Kidney (tissue), 14 donors: Measurements from ENCODE around the gene TDRD12. TPM values are rescaled to one million over a fixed set of nuclear protein-coding genes. Genes with fewer than 3 reads are reported as not detected.
"Not testable (repeated sequence)": the region's sequence is repeated elsewhere in the genome, so short reads cannot be mapped to it uniquely, and the experiment has no call there.

Experiments used
- DNase-seq, 5 donors: peaks; one replicate each; pipeline ENCODE4 v3.0.0-alpha.2; 2013 to 2020
- FAIRE-seq: peaks from 2 replicates; lab custom pipeline; 2012; peaks lifted over from hg19 to GRCh38; lab: Jason Lieb, UNC
- H3K27ac ChIP-seq, 2 donors: one replicate each; pipeline ENCODE4 v1.7.0; 2013; ENCODE audit warnings: low read depth in 2 of 2, low read length in 2 of 2, inconsistent platforms in 1 of 2
- H3K27me3 ChIP-seq: one replicate; pipeline ENCODE4 v1.7.1; 2013; ENCODE audit warnings: low read length, inconsistent platforms; ENCODE audit not compliant: control insufficient read depth, insufficient read depth
- H3K36me3 ChIP-seq, 3 donors: one replicate each; pipeline versions ENCODE4 v1.7.0 to v1.7.1; 2013; ENCODE audit warnings: low read length in 3 of 3, control low read depth in 1 of 3, inconsistent platforms in 1 of 3; ENCODE audit not compliant: insufficient read depth in 3 of 3, control insufficient read depth in 2 of 3
- H3K4me1 ChIP-seq, 3 donors: one replicate each; pipeline versions ENCODE4 v1.7.0 to v1.7.1; 2013; ENCODE audit warnings: low read length in 3 of 3, inconsistent platforms in 1 of 3, low read depth in 1 of 3; ENCODE audit not compliant: control insufficient read depth in 2 of 3, insufficient read depth in 2 of 3
- H3K4me3 ChIP-seq, 3 donors: one replicate each; pipeline versions ENCODE4 v1.7.0 to v1.8.1; 2013; ENCODE audit warnings: low read length in 3 of 3, control low read depth in 1 of 3, inconsistent platforms in 1 of 3
- H3K9ac ChIP-seq, 3 donors: one replicate each; pipeline versions ENCODE4 v1.7.0 to v1.7.1; 2013; ENCODE audit warnings: low read length in 3 of 3, control low read depth in 1 of 3, inconsistent platforms in 1 of 3
- H3K9me3 ChIP-seq, 3 donors: one replicate each; pipeline versions ENCODE4 v1.7.0 to v1.7.1; 2013; ENCODE audit warnings: low read length in 3 of 3, control low read depth in 1 of 3, inconsistent platforms in 1 of 3; ENCODE audit not compliant: control insufficient read depth in 2 of 3, insufficient read depth in 1 of 3
- intact Hi-C: fragments of 100-400 bp; cut with DNase I; formaldehyde crosslinking; loops from one replicate; pipeline ENCODE4 v1.11.1; 2022
- polyA plus RNA-seq: library from polyadenylated mRNA; stranded (reverse); fragments of 350-450 nt; fragmentation: Illumina TruSeq; extraction: RNeasy Lipid Tissue Mini Kit (QIAGEN cat#74804); gene quantifications from one replicate; pipeline ENCODE4 v1.2.3, GENCODE V29; 2014; ENCODE audit warnings: low read depth, low replicate concordance; ENCODE audit not compliant: insufficient read depth
- total RNA-seq: library from RNA; stranded (reverse); fragmentation: NEBNext Ultra II Directional; extraction: Animal tissue kit (Norgen Biotek cat#: 25700); gene quantifications from one replicate; pipeline ENCODE4 v1.2.1, GENCODE V29; 2021
- TF ChIP-seq, protein P1 (sequence below): IDR thresholded peaks from 3 replicates; pipeline ENCODE4 v1.5.1; 2012; ENCODE audit warnings: mild to moderate bottlenecking, moderate library complexity, borderline replicate concordance; ENCODE audit not compliant: insufficient read depth; ENCODE audit errors: extremely low read depth
- donor health status: control.
- donor health status: control.
- donor health status: control.
- donor health status: control.
- donor health status: control.
- donor health status: DM: yes; HTN: yes; CAD: no.
- donor health status: Normal renal cell carcinoma (clear cell type).

TDRD12 gene
- total and polyA plus RNA-seq, 2 donors from 2014 or later, result 0.38 TPM; not detected in 1

DNA sequence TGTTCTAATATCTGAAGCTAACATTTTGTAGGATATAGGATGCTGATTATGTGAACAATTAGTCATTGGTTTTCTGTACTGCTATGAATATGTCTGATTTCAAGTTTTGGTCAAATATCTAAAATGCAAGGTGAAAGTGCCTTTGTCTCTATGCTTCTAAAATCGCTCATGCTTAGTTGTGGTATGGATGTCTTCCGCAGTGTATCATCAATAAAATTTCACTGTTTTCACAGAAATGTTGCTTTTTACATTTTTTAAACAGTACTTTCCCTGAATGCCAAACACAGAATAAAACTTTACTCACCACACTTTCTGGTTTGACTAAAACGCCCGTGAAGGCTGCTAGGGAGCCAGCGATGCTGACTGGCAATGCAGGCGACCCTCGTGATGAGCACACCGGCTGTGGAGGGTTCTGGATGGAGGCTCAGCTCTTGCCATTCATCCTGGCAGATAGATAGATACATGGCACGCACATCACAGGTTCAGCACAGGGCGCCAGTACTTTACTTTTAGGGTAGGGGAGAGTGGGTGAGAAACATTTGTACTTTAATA, 109.9 kb downstream of the TDRD12 start:
- TF ChIP-seq, protein P1, sequence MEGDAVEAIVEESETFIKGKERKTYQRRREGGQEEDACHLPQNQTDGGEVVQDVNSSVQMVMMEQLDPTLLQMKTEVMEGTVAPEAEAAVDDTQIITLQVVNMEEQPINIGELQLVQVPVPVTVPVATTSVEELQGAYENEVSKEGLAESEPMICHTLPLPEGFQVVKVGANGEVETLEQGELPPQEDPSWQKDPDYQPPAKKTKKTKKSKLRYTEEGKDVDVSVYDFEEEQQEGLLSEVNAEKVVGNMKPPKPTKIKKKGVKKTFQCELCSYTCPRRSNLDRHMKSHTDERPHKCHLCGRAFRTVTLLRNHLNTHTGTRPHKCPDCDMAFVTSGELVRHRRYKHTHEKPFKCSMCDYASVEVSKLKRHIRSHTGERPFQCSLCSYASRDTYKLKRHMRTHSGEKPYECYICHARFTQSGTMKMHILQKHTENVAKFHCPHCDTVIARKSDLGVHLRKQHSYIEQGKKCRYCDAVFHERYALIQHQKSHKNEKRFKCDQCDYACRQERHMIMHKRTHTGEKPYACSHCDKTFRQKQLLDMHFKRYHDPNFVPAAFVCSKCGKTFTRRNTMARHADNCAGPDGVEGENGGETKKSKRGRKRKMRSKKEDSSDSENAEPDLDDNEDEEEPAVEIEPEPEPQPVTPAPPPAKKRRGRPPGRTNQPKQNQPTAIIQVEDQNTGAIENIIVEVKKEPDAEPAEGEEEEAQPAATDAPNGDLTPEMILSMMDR, result no peak
- Histone ChIP-seq H3K27me3 (no peaks in the 10 kb centered on the region), H3K4me1 (peaks cover 0 to 5% (median 0%) of the 10 kb centered on the region in 3 donors), H3K36me3 (peaks cover 0 to 15% (median 0%) of the 10 kb centered on the region in 3 donors), H3K9me3 (no peaks in the 10 kb centered on the region), H3K27ac (no peak overlapping the region), H3K9ac (no peak overlapping the region), H3K4me3 (no peak overlapping the region)
- intact Hi-C loops, result no loop called here
- DNase-seq (no peak), FAIRE-seq (no peak)

DNA sequence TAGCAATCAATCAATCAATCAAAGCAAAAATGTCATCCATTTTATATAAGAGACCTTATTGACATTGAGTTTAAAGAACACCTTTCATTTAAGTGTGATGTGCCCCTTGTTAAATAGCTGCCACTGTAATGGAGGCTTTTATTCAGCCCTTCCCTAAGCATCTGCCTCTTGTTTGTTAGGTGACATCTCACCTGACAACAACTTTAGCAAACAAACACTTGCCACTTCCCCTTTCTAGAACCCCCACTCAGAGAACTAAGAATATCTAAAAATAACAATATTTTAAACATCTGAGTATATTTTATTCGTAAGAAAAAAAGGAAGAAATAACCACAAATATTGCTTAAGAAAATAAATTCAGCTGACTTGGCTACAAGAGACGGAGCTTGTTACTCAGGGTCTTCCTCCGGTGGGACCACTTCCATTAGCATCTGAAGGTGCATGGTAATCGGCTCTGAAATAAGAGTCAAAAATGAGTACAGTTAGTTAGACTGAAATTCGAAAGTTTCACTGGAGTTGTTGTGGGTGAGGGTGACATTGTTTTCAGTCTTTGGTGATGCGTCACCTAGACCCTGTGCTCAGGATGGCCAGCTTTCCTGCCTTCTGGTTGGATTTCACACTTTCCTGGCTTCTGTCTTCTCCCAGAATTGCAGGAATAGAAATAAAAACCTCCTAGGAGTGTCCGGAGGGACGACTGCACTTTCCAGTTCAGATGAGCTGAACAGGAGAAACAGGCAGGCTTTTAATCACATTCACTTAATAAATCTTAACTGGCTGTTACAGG, 110.9 kb downstream of the TDRD12 start:
- H3K9me3 ChIP-seq, result no peaks in the 10 kb centered on the region
- no peaks in the 10 kb centered on the region for H3K4me1 ChIP-seq
- intact Hi-C loops, result no loop called here
- TF ChIP-seq, protein P1, result no peak
- no peak for DNase-seq
- no peak overlapping the region for H3K4me3 ChIP-seq
- H3K9ac ChIP-seq, result no peak overlapping the region
- H3K27ac ChIP-seq, result no peak overlapping the region
- no peaks in the 10 kb centered on the region for H3K27me3 ChIP-seq
- H3K36me3 ChIP-seq, result peaks cover 0 to 15% (median 0%) of the 10 kb centered on the region in 3 donors
- no peak for FAIRE-seq

DNA sequence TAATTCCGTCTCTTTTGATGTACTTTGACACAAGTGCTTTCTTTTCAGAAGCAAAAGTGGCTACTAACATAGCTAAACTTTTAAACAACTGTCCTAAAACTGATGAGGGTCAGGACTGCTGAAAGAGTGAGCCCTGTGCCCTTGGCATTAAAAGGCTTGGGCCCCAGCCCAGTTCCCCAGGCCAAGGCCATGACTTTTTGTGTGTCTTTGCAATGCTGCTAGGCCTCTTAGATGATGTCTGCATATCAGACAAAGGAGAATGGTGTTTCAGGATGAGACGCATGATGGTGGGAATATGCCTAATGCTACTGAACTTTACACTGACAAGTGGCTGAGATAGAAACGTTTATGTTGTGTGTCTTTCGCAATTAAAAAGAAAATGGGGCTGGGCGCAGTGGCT, 112.0 kb downstream of the TDRD12 start:
- Histone ChIP-seq H3K36me3 (peaks cover 0 to 15% (median 0%) of the 10 kb centered on the region in 3 donors), H3K9ac (no peak overlapping the region), H3K27me3 (no peaks in the 10 kb centered on the region), H3K9me3 (no peaks in the 10 kb centered on the region), H3K4me3 (no peak overlapping the region), H3K27ac (no peak overlapping the region), H3K4me1 (no peaks in the 10 kb centered on the region)
- no peak for FAIRE-seq
- intact Hi-C loops, result no loop called here
- DNase-seq, result no peak
- TF ChIP-seq, protein P1, result no peak

DNA sequence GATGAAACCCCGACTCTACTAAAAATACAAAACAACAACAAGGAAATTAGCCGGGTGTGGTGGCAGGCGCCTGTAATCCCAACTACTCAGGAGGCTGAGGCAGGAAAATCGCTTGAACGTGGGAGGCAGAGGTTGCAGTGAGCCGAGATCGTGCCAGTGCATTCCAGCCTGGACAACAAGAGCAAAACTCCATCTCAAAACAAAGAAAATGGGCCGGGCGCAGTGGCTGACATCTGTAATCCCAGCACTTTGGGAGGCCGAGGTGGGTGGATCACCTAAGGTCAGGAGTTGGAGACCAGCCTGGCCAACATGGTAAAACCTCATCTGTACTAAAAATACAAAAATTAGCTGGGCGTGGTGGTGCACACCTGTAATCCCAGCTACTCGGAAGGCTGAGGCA, 112.5 kb downstream of the TDRD12 start:
- intact Hi-C loops, H3K9me3 ChIP-seq, DNase-seq, FAIRE-seq, H3K27me3 ChIP-seq, H3K27ac ChIP-seq, H3K9ac ChIP-seq, H3K4me1 ChIP-seq, H3K4me3 ChIP-seq: not testable (repeated sequence)
- peaks cover 0 to 15% (median 0%) of the 10 kb centered on the region in 3 donors for H3K36me3 ChIP-seq

DNA sequence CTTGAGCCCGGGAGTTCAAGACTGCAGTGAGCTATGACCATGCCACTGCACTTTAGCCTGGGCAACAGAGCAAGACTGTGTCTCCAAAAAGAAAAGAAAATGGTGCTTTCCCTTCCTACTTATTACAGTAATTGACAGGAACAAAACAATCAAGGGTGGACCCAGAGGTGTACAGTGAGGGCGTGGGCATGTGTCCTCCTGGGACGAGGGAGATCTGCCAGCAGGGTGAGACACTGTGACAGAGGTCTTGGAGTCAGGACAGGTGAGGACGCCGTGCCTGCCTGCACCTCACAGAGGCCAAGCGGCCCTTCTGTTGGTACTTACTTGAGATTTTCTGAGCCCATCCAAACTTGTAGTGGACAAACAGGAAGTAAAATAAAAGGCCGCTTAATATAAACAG, 113.3 kb downstream of the TDRD12 start:
- intact Hi-C loops, result not testable (repeated sequence)

DNA sequence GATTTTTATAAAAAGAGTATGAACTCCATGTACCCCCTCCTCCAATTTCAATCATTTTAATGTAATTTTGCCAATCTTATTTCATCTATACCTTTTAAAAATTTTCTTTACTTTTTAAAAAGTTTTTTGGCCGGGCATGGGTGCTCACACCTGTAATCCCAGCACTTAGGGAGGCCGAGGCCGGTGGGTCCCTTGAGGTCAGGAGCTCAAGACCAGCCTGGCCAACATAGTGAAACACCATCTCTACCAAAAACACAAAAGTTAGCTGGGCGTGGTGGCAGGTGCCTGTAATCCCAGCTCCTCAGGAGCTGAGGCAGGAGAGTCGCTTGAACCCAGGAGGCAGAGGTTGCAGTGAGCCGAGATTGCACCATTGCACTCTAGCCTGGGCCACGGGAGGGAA, 113.8 kb downstream of the TDRD12 start:
- H3K4me3 ChIP-seq, H3K27ac ChIP-seq, H3K9me3 ChIP-seq, H3K27me3 ChIP-seq, intact Hi-C loops, DNase-seq, FAIRE-seq, H3K4me1 ChIP-seq, H3K9ac ChIP-seq: not testable (repeated sequence)
- H3K36me3 ChIP-seq, result peaks cover 0 to 15% (median 0%) of the 10 kb centered on the region in 3 donors

More for the DNA sequence above, 113.3 kb downstream of the TDRD12 start:
- H3K36me3 ChIP-seq, result peaks cover 0 to 15% (median 0%) of the 10 kb centered on the region in 3 donors
- FAIRE-seq, H3K4me1 ChIP-seq, DNase-seq, H3K9me3 ChIP-seq, H3K27ac ChIP-seq, H3K4me3 ChIP-seq, H3K9ac ChIP-seq, H3K27me3 ChIP-seq: not testable (repeated sequence)
